HL-60 (cell line): ENCODE results near the gene PTGIR.

Source experiments
- DNase-seq, 2 experiments: peaks; one replicate each; pipeline ENCODE4 v3.0.0-alpha.2; 2010 to 2020; ENCODE audit warnings: low read depth in 1 of 2, low spot score in 1 of 2
- H3K27ac ChIP-seq: fragments of 250-450 bp; sonication (Bioruptor Pico); replicated peaks from 2 replicates; pipeline ENCODE4 v1.5.1; 2020; ENCODE audit warnings: mild to moderate bottlenecking, moderate library complexity
- H3K27me3 ChIP-seq: fragments of 250-450 bp; sonication (Bioruptor Pico); 2 replicates; pipeline ENCODE4 v1.5.1; 2021; ENCODE audit warnings: mild to moderate bottlenecking, moderate library complexity; ENCODE audit not compliant: insufficient read depth, poor library complexity, severe bottlenecking
- H3K4me3 ChIP-seq: replicated peaks from 2 replicates; pipeline ENCODE4 v1.5.1; 2011; ENCODE audit warnings: mild to moderate bottlenecking, control low read depth, low read length; ENCODE audit not compliant: insufficient read depth
- GABPA ChIP-seq: IDR thresholded peaks from 2 replicates; pipeline ENCODE4 v1.6.1; 2012; ENCODE audit warnings: low read depth
- POLR2AphosphoS5 ChIP-seq: IDR thresholded peaks from 2 replicates; pipeline ENCODE4 v1.6.1; 2012; ENCODE audit warnings: low read depth
- SPI1 ChIP-seq: IDR thresholded peaks from 2 replicates; pipeline ENCODE4 v1.6.1; 2012; ENCODE audit warnings: low read depth, mild to moderate bottlenecking, borderline replicate concordance
- TF ChIP-seq, protein P1 (sequence below): IDR thresholded peaks from 2 replicates; pipeline ENCODE4 v1.6.1; 2012; ENCODE audit warnings: low read depth; ENCODE audit not compliant: insufficient replicate concordance
- TF ChIP-seq, protein P2 (sequence below): IDR thresholded peaks from one replicate; pipeline ENCODE4 v1.5.1; 2011; ENCODE audit warnings: low read length, control low read depth, inconsistent platforms; ENCODE audit not compliant: insufficient read depth

The PTGIR gene

DNA sequence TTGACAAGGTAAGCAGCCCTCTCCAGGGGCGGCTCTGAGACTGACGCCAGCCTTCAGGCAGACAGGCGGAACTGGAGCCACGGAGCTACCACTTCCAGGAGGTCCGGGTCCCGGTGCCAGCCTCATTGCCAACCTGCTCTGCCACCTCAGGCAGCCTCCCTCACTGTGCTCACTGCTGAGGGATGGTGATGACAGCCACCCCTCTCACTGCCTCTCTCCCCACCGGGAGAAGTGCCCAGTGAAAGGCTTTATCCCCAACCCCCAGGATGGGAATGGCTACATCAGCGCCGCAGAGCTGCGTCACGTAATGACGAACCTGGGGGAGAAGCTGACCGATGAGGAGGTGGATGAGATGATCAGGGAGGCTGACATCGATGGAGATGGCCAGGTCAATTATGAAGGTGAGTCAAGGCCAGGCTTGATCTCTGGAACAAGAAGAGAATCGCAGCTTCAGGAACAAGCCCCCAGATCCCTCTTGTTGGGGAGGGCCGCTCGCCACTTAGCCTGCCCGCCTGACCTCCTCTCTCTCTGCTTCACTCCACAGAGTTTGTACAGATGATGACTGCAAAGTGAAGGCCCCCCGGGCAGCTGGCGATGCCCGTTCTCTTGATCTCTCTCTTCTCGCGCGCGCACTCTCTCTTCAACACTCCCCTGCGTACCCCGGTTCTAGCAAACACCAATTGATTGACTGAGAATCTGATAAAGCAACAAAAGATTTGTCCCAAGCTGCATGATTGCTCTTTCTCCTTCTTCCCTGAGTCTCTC lies 16.1 kb downstream of the PTGIR start:
- TF ChIP-seq, protein P1, sequence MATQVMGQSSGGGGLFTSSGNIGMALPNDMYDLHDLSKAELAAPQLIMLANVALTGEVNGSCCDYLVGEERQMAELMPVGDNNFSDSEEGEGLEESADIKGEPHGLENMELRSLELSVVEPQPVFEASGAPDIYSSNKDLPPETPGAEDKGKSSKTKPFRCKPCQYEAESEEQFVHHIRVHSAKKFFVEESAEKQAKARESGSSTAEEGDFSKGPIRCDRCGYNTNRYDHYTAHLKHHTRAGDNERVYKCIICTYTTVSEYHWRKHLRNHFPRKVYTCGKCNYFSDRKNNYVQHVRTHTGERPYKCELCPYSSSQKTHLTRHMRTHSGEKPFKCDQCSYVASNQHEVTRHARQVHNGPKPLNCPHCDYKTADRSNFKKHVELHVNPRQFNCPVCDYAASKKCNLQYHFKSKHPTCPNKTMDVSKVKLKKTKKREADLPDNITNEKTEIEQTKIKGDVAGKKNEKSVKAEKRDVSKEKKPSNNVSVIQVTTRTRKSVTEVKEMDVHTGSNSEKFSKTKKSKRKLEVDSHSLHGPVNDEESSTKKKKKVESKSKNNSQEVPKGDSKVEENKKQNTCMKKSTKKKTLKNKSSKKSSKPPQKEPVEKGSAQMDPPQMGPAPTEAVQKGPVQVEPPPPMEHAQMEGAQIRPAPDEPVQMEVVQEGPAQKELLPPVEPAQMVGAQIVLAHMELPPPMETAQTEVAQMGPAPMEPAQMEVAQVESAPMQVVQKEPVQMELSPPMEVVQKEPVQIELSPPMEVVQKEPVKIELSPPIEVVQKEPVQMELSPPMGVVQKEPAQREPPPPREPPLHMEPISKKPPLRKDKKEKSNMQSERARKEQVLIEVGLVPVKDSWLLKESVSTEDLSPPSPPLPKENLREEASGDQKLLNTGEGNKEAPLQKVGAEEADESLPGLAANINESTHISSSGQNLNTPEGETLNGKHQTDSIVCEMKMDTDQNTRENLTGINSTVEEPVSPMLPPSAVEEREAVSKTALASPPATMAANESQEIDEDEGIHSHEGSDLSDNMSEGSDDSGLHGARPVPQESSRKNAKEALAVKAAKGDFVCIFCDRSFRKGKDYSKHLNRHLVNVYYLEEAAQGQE: no peak
- no peak for TF ChIP-seq SPI1
- no peak for TF ChIP-seq GABPA
- TF ChIP-seq, protein P2, sequence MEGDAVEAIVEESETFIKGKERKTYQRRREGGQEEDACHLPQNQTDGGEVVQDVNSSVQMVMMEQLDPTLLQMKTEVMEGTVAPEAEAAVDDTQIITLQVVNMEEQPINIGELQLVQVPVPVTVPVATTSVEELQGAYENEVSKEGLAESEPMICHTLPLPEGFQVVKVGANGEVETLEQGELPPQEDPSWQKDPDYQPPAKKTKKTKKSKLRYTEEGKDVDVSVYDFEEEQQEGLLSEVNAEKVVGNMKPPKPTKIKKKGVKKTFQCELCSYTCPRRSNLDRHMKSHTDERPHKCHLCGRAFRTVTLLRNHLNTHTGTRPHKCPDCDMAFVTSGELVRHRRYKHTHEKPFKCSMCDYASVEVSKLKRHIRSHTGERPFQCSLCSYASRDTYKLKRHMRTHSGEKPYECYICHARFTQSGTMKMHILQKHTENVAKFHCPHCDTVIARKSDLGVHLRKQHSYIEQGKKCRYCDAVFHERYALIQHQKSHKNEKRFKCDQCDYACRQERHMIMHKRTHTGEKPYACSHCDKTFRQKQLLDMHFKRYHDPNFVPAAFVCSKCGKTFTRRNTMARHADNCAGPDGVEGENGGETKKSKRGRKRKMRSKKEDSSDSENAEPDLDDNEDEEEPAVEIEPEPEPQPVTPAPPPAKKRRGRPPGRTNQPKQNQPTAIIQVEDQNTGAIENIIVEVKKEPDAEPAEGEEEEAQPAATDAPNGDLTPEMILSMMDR: no peak
- no peak for TF ChIP-seq POLR2AphosphoS5
- no peak for DNase-seq

DNA sequence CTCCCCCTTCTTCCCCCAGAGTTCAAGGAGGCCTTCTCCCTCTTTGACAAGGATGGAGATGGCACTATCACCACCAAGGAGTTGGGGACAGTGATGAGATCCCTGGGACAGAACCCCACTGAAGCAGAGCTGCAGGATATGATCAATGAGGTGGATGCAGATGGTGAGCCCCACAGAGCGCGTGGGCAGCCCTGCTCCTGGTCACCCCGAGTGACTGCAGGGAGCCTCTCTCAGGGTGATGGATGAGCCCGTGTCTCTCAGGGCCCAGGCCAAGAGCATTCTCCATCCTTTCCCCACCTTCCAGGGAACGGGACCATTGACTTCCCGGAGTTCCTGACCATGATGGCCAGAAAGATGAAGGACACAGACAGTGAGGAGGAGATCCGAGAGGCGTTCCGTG lies 16.7 kb downstream of the PTGIR start:
- H3K27me3 ChIP-seq: no peaks in the 10 kb centered on the region
- no peak overlapping the region for H3K4me3 ChIP-seq
- no peak for DNase-seq
- TF ChIP-seq, protein P1: no peak
- no peak for TF ChIP-seq SPI1
- TF ChIP-seq POLR2AphosphoS5: no peak
- TF ChIP-seq, protein P2: no peak
- no peak for TF ChIP-seq GABPA
- H3K27ac ChIP-seq: no peak overlapping the region

More for the DNA sequence above, 16.1 kb downstream of the PTGIR start:
- Histone ChIP-seq H3K27ac (no peak overlapping the region), H3K4me3 (no peak overlapping the region), H3K27me3 (no peaks in the 10 kb centered on the region)

DNA sequence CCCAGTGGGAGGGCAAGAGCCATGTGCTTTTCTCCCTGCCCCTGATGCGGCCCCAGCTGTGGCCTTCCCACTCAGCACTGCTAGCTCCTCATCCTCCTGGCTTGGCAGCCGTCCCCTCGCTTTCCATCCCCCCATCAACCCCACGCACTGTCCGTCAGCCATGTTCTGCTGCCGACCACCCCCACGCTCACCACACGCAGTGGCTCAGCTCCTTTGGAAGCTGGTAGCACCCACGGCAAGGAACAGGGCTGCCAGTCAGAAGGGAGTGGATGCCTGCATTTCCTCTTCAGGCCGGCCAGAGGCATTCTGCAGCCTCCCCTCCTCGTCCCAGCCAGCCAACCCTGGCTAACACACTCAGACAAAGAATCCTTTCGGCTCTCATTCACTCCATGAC lies 17.4 kb downstream of the PTGIR start:
- no peak overlapping the region for H3K4me3 ChIP-seq
- no peak overlapping the region for H3K27ac ChIP-seq
- no peaks in the 10 kb centered on the region for H3K27me3 ChIP-seq
- TF ChIP-seq, protein P2: no peak
- TF ChIP-seq SPI1 (no peak), GABPA (no peak), POLR2AphosphoS5 (no peak)
- TF ChIP-seq, protein P1: no peak
- DNase-seq: no peak
